ENCODE data around the gene TMEM255A. TPM values are rescaled to one million over a fixed set of nuclear protein-coding genes. Genes with fewer than 3 reads are reported as not detected.

Gene TMEM255A
- total and polyA plus RNA-seq, 8 donors, result 0.25 to 2.0 (median 0.65) TPM; not detected in 2

GRCh38 chrX:120251471-120252011, 59.7 kb downstream of the TMEM255A start:
- H3K36me3 ChIP-seq, result peaks cover 5 to 19% (median 15%) of the 10 kb centered on the region in 4 donors
- 0 to 45% (median 11%) methylated on average over 19 to 28 of the region's 28 CpGs for WGBS, 5 donors
- no peaks in the 10 kb centered on the region for H3K27me3 ChIP-seq
- H3K4me1 ChIP-seq, result peaks cover 0 to 14% (median 0%) of the 10 kb centered on the region in 4 donors
- no peaks in the 10 kb centered on the region for H3K9me3 ChIP-seq
- H3K4me3 ChIP-seq, result peak overlapping the region; percentile 57 to 69 (median 68)
- peak; percentile 27 to 60 for DNase-seq
- peak overlapping the region; percentile 85 to 95 (median 91) for H3K27ac ChIP-seq
- intact Hi-C loops (cut with DNase I; ENCODE audit: low total_unique reads), result no loop called here
- TF ChIP-seq EP300 (IDR thresholded peaks at IDR 0.05) (no peak), CTCF (IDR thresholded peaks at IDR 0.05) (no peak), POLR2AphosphoS5 (IDR thresholded peaks at IDR 0.05) (no peak)

- H3K4me1 ChIP-seq, result peaks cover 0 to 14% (median 0%) of the 10 kb centered on the region in 4 donors
- peak; percentile 88 to 97 for DNase-seq
- peaks cover 5 to 19% (median 15%) of the 10 kb centered on the region in 4 donors for H3K36me3 ChIP-seq
- H3K27me3 ChIP-seq, result no peaks in the 10 kb centered on the region
- TF ChIP-seq EP300 (IDR thresholded peaks at IDR 0.05) (no peak), POLR2A (IDR thresholded peaks at IDR 0.05) (peak in 2 of 4 donors; percentile 30 to 43), POLR2AphosphoS5 (IDR thresholded peaks at IDR 0.05) (peak; percentile 36 to 92 (median 91)), CTCF (IDR thresholded peaks at IDR 0.05) (peak in 5 of 7 experiments; percentile 49 to 74 (median 59))
- no peaks in the 10 kb centered on the region for H3K9me3 ChIP-seq
- H3K27ac ChIP-seq, result peak within 1 kb of the TSS; percentile 85 to 95 (median 91)
- peak within 1 kb of the TSS; percentile 57 to 69 (median 68) for H3K4me3 ChIP-seq
- intact Hi-C loops (cut with DNase I; ENCODE audit: low total_unique reads), result no loop called here
- 0 to 52% (median 5%) methylated on average over 38 to 75 of the region's 75 CpGs for WGBS, 5 donors
These were observed 60.6 kb downstream of the TMEM255A start, which contains the start of gene ZBTB33 for GRCh38 chrX:120250522-120251271. TSS of gene ZBTB33 (plus strand) at chrX:120250812. CDS start at chrX:120253416, 2,604 bp downstream.

- H3K27ac ChIP-seq, result peak overlapping the region; percentile 74 to 89 (median 85)
- H3K4me1 ChIP-seq, result peaks cover 0 to 18% (median 12%) of the 10 kb centered on the region in 4 donors
- H3K4me3 ChIP-seq, result peak overlapping the region; percentile 52 to 66 (median 62)
- no peaks in the 10 kb centered on the region for H3K27me3 ChIP-seq
- TF ChIP-seq EP300 (IDR thresholded peaks at IDR 0.05), result no peak
- TF ChIP-seq POLR2AphosphoS5 (IDR thresholded peaks at IDR 0.05), result peak; percentile 42 to 80 (median 65)
- no peaks in the 10 kb centered on the region for H3K9me3 ChIP-seq
- 1 to 49% (median 2%) methylated on average over 14 to 43 of the region's 43 CpGs for WGBS, 5 donors
- DNase-seq, result peak; percentile 77 to 89
- no peaks in the 10 kb centered on the region for H3K36me3 ChIP-seq
- intact Hi-C loops (cut with DNase I; ENCODE audit: low total_unique reads), result no loop called here
These were observed 66.3 kb downstream of the TMEM255A start for GRCh38 chrX:120244735-120245498.

- DNase-seq, result no peak
- Histone ChIP-seq H3K4me1 (peaks cover 0 to 17% (median 12%) of the 10 kb centered on the region in 4 donors), H3K4me3 (peak overlapping the region; percentile 52 to 66 (median 62)), H3K27ac (peak overlapping the region; percentile 74 to 89 (median 85)), H3K36me3 (peaks cover 0 to 5% (median 2%) of the 10 kb centered on the region in 4 donors), H3K9me3 (no peaks in the 10 kb centered on the region), H3K27me3 (no peaks in the 10 kb centered on the region)
- WGBS, 5 donors, result 1 to 35% (median 3%) methylated on average over 16 of the region's 16 CpGs
- TF ChIP-seq CTCF (IDR thresholded peaks at IDR 0.05), result no peak
- TF ChIP-seq EP300 (IDR thresholded peaks at IDR 0.05), result no peak
- no peak for TF ChIP-seq POLR2A (IDR thresholded peaks at IDR 0.05)
- TF ChIP-seq POLR2AphosphoS5 (IDR thresholded peaks at IDR 0.05), result no peak
- intact Hi-C loops (cut with DNase I; ENCODE audit: low total_unique reads), result no loop called here
These were observed 66.9 kb downstream of the TMEM255A start for GRCh38 chrX:120244395-120244734.
